Measurements from ENCODE around the gene SCG3. TPM values are rescaled to one million over a fixed set of nuclear protein-coding genes. Genes with fewer than 3 reads are reported as not detected.
A peak's percentile ranks its signal among the peaks of the same experiment; 100 is the strongest.
"Not testable (repeated sequence)": the region's sequence is repeated elsewhere in the genome, so short reads cannot be mapped to it uniquely, and the experiment has no call there.

Gene SCG3
- 0.04 and 0.14 TPM in 2 replicates for total RNA-seq

DNA sequence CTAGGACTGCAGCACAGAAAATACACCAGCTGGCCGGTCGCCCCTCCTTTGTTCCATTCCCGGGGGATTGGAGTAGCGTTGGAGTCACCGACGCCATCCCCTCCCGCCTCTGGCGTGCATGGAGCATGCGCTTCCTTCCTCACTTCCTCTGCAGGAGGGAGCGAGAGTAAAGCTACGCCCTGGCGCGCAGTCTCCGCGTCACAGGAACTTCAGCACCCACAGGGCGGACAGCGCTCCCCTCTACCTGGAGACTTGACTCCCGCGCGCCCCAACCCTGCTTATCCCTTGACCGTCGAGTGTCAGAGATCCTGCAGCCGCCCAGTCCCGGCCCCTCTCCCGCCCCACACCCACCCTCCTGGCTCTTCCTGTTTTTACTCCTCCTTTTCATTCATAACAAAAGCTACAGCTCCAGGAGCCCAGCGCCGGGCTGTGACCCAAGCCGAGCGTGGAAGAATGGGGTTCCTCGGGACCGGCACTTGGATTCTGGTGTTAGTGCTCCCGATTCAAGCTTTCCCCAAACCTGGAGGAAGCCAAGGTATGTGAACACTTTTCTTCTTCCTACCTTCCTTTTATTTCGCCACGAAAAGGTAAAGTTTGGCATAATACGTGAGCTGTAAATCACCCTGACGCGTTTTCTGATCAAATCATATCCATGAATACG lies at the start of gene SCG3:
Gene SCG3, plus strand, starts transcription at position 201 of the 661 bp plus-strand sequence. Its CDS starts 253 bp downstream, at position 454.
- TF ChIP-seq CTCF (IDR thresholded peaks at IDR 0.05; ENCODE audit: insufficient read depth, low read length, poor library complexity, severe bottlenecking), result no peak
- H3K4me3 ChIP-seq (ENCODE audit: low read depth, low read length), result no peak within 1 kb of the TSS

GRCh38 chr15:51634591-51635198 lies 46.6 kb upstream of the SCG3 start:
- Histone ChIP-seq H3K4me3 (ENCODE audit: low read depth, low read length) (no peak overlapping the region), H3K27me3 (ENCODE audit: control insufficient read depth, insufficient read depth, low read length) (no peaks in the 10 kb centered on the region), H3K36me3 (ENCODE audit: control insufficient read depth, insufficient read depth, low read length) (no peaks in the 10 kb centered on the region)
- DNase-seq (ENCODE audit: low read depth), result no peak
- no peak for TF ChIP-seq CTCF (IDR thresholded peaks at IDR 0.05; ENCODE audit: insufficient read depth, low read length, poor library complexity, severe bottlenecking)

More for the DNA sequence above, at the start of gene SCG3:
- Histone ChIP-seq H3K36me3 (ENCODE audit: control insufficient read depth, insufficient read depth, low read length) (no peaks in the 10 kb centered on the region), H3K27me3 (ENCODE audit: control insufficient read depth, insufficient read depth, low read length) (peaks cover 2% of the 10 kb centered on the region)
- DNase-seq (ENCODE audit: low read depth), result peak; percentile 28

DNA sequence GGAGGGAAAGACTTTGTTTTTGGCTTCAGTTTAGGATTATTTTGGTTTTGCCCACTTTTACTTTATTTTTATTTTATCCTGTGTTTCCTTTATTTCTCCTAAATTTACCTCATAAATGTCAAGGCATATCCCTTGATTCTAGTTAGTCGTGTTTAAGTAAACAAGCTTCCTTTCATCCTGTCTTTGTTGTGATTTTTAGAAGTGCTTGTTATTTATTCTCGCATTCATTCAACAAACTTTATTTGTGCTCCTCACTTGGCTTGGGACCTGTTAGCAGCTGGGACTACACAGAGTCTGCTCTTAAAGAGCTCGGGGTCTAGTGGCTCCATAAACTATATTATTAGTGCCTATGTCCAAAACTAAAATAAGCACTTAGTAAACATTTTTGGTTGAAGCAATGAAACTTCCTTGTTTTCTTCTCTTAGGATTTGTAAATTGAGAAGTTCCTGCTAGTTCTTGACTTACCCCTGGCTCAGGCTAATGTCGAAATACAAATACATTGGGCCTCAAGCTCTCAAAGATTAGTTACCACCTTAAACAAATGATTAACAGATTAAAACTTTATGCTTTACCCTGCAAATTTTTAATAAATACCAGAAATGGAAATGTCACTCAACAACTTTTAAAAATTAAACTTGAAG lies 39.7 kb upstream of the SCG3 start:
- no peak for TF ChIP-seq CTCF (IDR thresholded peaks at IDR 0.05; ENCODE audit: insufficient read depth, low read length, poor library complexity, severe bottlenecking)
- H3K4me3 ChIP-seq (ENCODE audit: low read depth, low read length), result no peak overlapping the region
- no peaks in the 10 kb centered on the region for H3K36me3 ChIP-seq (ENCODE audit: control insufficient read depth, insufficient read depth, low read length)
- no peaks in the 10 kb centered on the region for H3K27me3 ChIP-seq (ENCODE audit: control insufficient read depth, insufficient read depth, low read length)
- no peak for DNase-seq (ENCODE audit: low read depth)

- H3K36me3 ChIP-seq (ENCODE audit: control insufficient read depth, insufficient read depth, low read length), result no peaks in the 10 kb centered on the region
- no peak for DNase-seq (ENCODE audit: low read depth)
- no peak overlapping the region for H3K4me3 ChIP-seq (ENCODE audit: low read depth, low read length)
- TF ChIP-seq CTCF (IDR thresholded peaks at IDR 0.05; ENCODE audit: insufficient read depth, low read length, poor library complexity, severe bottlenecking), result no peak
- no peaks in the 10 kb centered on the region for H3K27me3 ChIP-seq (ENCODE audit: control insufficient read depth, insufficient read depth, low read length)
Observed at GRCh38 chr15:51642696-51643095, 38.6 kb upstream of the SCG3 start.

DNA sequence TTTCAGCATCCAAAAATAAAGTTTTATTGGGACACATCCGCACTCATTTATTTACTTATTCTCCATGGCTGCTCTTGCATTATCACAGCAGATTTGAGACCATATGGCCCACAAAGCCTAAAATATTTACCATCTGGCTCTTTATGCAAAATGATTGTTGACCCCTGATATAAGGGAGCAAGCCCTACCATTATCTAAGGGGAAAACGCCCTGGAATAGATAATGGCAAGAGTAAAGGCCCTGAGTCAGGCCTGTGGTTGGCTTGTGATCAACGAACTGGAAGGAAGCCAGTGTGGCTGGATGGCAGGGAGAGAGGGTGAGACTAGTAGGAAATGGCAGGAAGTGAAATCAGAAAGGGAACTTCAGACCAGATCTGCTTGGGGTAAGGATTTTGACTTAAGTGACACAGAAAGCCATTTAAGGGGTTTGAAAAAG lies 34.2 kb upstream of the SCG3 start:
- Histone ChIP-seq H3K36me3 (ENCODE audit: control insufficient read depth, insufficient read depth, low read length) (no peaks in the 10 kb centered on the region), H3K27me3 (ENCODE audit: control insufficient read depth, insufficient read depth, low read length) (peaks cover 3% of the 10 kb centered on the region), H3K4me3 (ENCODE audit: low read depth, low read length) (no peak overlapping the region)
- no peak for TF ChIP-seq CTCF (IDR thresholded peaks at IDR 0.05; ENCODE audit: insufficient read depth, low read length, poor library complexity, severe bottlenecking)
- peak; percentile 39 for DNase-seq (ENCODE audit: low read depth)

DNA sequence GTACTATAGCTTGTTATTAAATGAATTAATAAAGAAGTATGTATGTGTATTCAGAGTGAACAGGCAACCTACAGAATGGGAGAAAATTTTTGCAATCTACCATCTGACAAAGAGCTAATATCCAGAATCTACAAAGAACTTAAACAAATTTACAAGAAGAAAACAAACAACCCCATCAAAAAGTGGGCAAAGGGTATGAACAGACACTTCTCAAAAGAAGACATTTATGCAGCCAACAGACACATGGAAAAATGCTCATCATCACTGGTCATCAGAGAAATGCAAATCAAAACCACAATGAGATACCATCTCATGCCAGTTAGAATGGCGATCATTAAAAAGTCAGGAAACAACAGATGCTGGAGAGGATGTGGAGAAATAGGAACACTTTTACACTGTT lies 33.2 kb upstream of the SCG3 start:
- H3K36me3 ChIP-seq (ENCODE audit: control insufficient read depth, insufficient read depth, low read length); H3K27me3 ChIP-seq (ENCODE audit: control insufficient read depth, insufficient read depth, low read length); H3K4me3 ChIP-seq (ENCODE audit: low read depth, low read length); DNase-seq (ENCODE audit: low read depth): not testable (repeated sequence)

DNA sequence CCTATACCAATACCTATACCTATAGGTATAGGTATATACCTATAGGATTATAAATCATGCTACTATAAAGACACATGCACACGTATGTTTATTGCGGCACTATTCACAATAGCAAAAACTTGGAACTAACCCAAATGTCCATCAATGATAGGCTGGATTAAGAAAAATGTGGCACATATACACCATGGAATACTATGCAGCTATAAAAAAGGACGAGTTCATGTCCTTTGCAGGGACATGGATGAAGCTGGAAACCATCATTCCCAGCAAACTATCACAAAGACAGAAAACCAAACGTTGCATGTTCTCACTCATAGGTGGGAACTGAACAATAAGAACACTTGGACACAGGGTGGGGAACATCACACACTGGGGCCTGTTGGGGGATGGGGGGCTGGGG lies 32.7 kb upstream of the SCG3 start:
- H3K27me3 ChIP-seq (ENCODE audit: control insufficient read depth, insufficient read depth, low read length); H3K4me3 ChIP-seq (ENCODE audit: low read depth, low read length); DNase-seq (ENCODE audit: low read depth); H3K36me3 ChIP-seq (ENCODE audit: control insufficient read depth, insufficient read depth, low read length): not testable (repeated sequence)
